CD4-positive, alpha-beta T cell treated with Interleukin-17A for 4 hours (primary cell): ENCODE data around the gene CSNK1D.

Source experiments
- DNase-seq: peaks from one replicate; pipeline ENCODE4 v3.0.0-alpha.2; 2020; ENCODE audit warnings: mixed read lengths

Gene CSNK1D

GRCh38 chr17:82273327-82274133, at the start of gene CSNK1D:
TSS of gene CSNK1D (minus strand) at chr17:82273700. CDS start at chr17:82273381, 319 bp downstream.
- peak; percentile 95 for DNase-seq

GRCh38 chr17:82322526-82323453, 49.3 kb upstream of the CSNK1D start:
- DNase-seq = no peak

- no peak for DNase-seq
Observed at GRCh38 chr17:82321947-82322466, 48.5 kb upstream of the CSNK1D start.

GRCh38 chr17:82320956-82321927, 47.7 kb upstream of the CSNK1D start:
- peak; percentile 74 for DNase-seq

GRCh38 chr17:82320140-82320840, 46.8 kb upstream of the CSNK1D start:
- no peak for DNase-seq

- DNase-seq = no peak
Observed at GRCh38 chr17:82319619-82320062, 46.1 kb upstream of the CSNK1D start.

- DNase-seq = no peak
Observed at GRCh38 chr17:82318772-82319606, 45.5 kb upstream of the CSNK1D start.

- DNase-seq = no peak
Observed at GRCh38 chr17:82318169-82318498, 44.6 kb upstream of the CSNK1D start.

- peak; percentile 84 for DNase-seq
Observed at GRCh38 chr17:82317394-82318168, 44.1 kb upstream of the CSNK1D start, which contains the start of gene CD7. TSS of gene CD7 (minus strand) at chr17:82317608. CDS start at chr17:82317495, 113 bp downstream.

GRCh38 chr17:82316651-82317393, 43.3 kb upstream of the CSNK1D start:
- DNase-seq = peak; percentile 48

- peak; percentile 79 for DNase-seq
Observed at GRCh38 chr17:82315703-82316358, 42.3 kb upstream of the CSNK1D start.

GRCh38 chr17:82314727-82315605, 41.5 kb upstream of the CSNK1D start:
- no peak for DNase-seq

GRCh38 chr17:82314012-82314726, 40.7 kb upstream of the CSNK1D start:
- DNase-seq = no peak

- DNase-seq = no peak
Observed at GRCh38 chr17:82313195-82314011, 39.9 kb upstream of the CSNK1D start.

GRCh38 chr17:82311971-82312370, 38.5 kb upstream of the CSNK1D start:
- no peak for DNase-seq

GRCh38 chr17:82310877-82311276, 37.4 kb upstream of the CSNK1D start:
- no peak for DNase-seq
